Cerebellar cortex (tissue), 1 donor: ENCODE data around the gene DCANP1.

Experiments used
- DNase-seq: peaks from one replicate; pipeline ENCODE4 v3.0.0-alpha.2; 2015; ENCODE audit warnings: low spot score

The DCANP1 gene

GRCh38 chr5:135423146-135423845 is 23.9 kb downstream of the DCANP1 start:
- no peak for DNase-seq

GRCh38 chr5:135422419-135422818 is 24.7 kb downstream of the DCANP1 start:
- no peak for DNase-seq

- no peak for DNase-seq
Observed at GRCh38 chr5:135417083-135417482, 30.1 kb downstream of the DCANP1 start.

- DNase-seq: no peak
Observed at GRCh38 chr5:135405082-135405481, 42.1 kb downstream of the DCANP1 start.

- DNase-seq: no peak
Observed at GRCh38 chr5:135402031-135402430, 45.1 kb downstream of the DCANP1 start.

GRCh38 chr5:135400866-135401265 is 46.3 kb downstream of the DCANP1 start:
- DNase-seq: no peak

- DNase-seq: no peak
Observed at GRCh38 chr5:135399794-135400542, 47.2 kb downstream of the DCANP1 start.

- peak; percentile 74 for DNase-seq
Observed at GRCh38 chr5:135398855-135399793, 48.0 kb downstream of the DCANP1 start, which contains the start of gene MACROH2A1. TSS of gene MACROH2A1 (minus strand) at chr5:135399231. CDS start at chr5:135389093, 10,138 bp downstream.

- DNase-seq: no peak
Observed at GRCh38 chr5:135398160-135398854, 48.8 kb downstream of the DCANP1 start.

- no peak for DNase-seq
Observed at GRCh38 chr5:135397084-135397483, 50.1 kb downstream of the DCANP1 start.

- DNase-seq: no peak
Observed at GRCh38 chr5:135396459-135397055, 50.6 kb downstream of the DCANP1 start.

GRCh38 chr5:135395866-135396265 is 51.3 kb downstream of the DCANP1 start:
- no peak for DNase-seq

GRCh38 chr5:135395451-135395850 is 51.7 kb downstream of the DCANP1 start:
- no peak for DNase-seq
